GM12864 (cell line): Measurements from ENCODE around the gene SLF1.

Source experiments
- DNase-seq: peaks from one replicate; pipeline ENCODE4 v3.0.0-alpha.2; 2011; ENCODE audit warnings: low read depth
- H3K4me3 ChIP-seq: 2 replicates; pipeline ENCODE4 v1.5.1; 2011; ENCODE audit warnings: mild to moderate bottlenecking, low read depth, low read length, control low read depth
- CTCF ChIP-seq: IDR thresholded peaks from 2 replicates; pipeline ENCODE4 v1.5.1; 2011; ENCODE audit warnings: low read depth, mild to moderate bottlenecking, moderate library complexity, low read length, control low read depth, inconsistent platforms; ENCODE audit errors: missing control alignments

The SLF1 gene

GRCh38 chr5:94705427-94705826, 87.0 kb downstream of the SLF1 start:
- H3K4me3 ChIP-seq = no peak overlapping the region
- TF ChIP-seq CTCF = no peak
- no peak for DNase-seq

GRCh38 chr5:94707359-94707758, 88.9 kb downstream of the SLF1 start:
- no peak for DNase-seq

GRCh38 chr5:94709277-94709676, 90.8 kb downstream of the SLF1 start:
- DNase-seq = no peak
- no peak for TF ChIP-seq CTCF
- no peak overlapping the region for H3K4me3 ChIP-seq

More at GRCh38 chr5:94707359-94707758, 88.9 kb downstream of the SLF1 start:
- TF ChIP-seq CTCF = no peak
- no peak overlapping the region for H3K4me3 ChIP-seq

GRCh38 chr5:94711785-94712184, 93.3 kb downstream of the SLF1 start:
- no peak for TF ChIP-seq CTCF
- no peak overlapping the region for H3K4me3 ChIP-seq
- no peak for DNase-seq

GRCh38 chr5:94715768-94716167, 97.3 kb downstream of the SLF1 start:
- TF ChIP-seq CTCF = no peak
- no peak overlapping the region for H3K4me3 ChIP-seq
- no peak for DNase-seq

GRCh38 chr5:94725142-94725541, 106.7 kb downstream of the SLF1 start:
- H3K4me3 ChIP-seq = no peak overlapping the region
- no peak for TF ChIP-seq CTCF
- no peak for DNase-seq

GRCh38 chr5:94731471-94731870, 113.0 kb downstream of the SLF1 start:
- TF ChIP-seq CTCF = no peak
- DNase-seq = no peak
- no peak overlapping the region for H3K4me3 ChIP-seq
